ENCODE measurements around the gene PPT1. TPM values are rescaled to one million over a fixed set of nuclear protein-coding genes. Genes with fewer than 3 reads are reported as not detected.

The PPT1 gene
- total and polyA plus RNA-seq, 2 of the 13 experiments (the other 11 are each of a cell fraction or from before 2014, with no cell fraction given) = 129 TPM

DNA sequence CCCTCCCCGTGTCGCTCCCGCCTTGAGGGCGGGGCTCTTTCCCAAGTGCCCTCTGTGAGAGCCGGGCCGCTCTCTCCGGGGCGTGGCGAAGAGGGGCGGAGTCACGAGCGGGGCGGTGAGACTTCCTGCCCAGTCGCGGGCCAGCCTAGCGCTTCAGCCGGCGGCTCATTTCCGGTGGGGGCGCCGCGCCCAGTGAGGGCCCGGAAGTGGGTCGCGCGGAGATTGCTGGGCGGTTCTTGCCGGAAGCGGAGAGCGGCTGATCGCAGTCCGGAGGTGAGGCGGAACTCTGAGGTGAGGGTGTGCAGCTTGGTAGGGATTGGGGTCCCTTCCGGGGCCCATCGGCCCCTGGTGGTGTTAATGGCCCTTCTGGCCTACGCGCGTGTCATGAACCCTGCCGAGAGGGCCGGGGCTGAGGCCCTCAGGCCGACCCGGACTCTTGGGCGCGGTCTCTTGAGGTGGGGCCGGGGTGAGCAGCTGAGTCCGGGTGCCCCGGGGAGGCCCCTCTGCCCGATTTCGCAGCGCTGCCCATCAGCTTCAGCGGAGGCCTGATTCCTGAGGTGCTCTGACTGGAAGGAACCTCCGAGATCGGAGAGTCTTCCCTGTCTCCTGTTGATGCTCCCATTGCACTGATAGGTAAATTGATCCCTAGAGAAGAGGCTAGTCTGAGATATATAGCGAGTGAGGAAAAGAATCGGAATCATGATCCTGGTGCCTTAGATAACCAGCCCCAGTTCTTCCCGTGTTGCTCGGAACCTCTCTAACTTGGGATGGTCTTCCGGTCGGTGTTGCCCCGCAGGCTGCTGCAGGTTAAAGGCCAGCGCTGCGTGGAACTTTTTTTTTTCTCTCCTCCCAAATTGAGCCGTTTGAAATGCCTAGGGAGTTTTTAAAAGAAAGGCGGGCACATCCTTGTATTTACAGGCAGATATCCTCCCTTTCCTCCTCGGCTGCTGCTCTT, 56.3 kb downstream of the PPT1 start, which contains the start of gene CAP1 (continued):
- TF ChIP-seq AKAP8 (CRISPR knock-in tag; IDR thresholded peaks at IDR 0.05) (no peak), HNRNPK (IDR thresholded peaks at IDR 0.05; ENCODE audit: low read depth, low read length, poor library complexity, severe bottlenecking) (no peak), ERF (CRISPR knock-in tag; IDR thresholded peaks at IDR 0.05) (peak; percentile 70), ZNF343 (CRISPR knock-in tag; IDR thresholded peaks at IDR 0.05) (peak; percentile 64), ZMAT3 (CRISPR knock-in tag; conservative IDR thresholded peaks at IDR 0.05) (no peak), JUN (CRISPR knock-in tag; IDR thresholded peaks at IDR 0.05) (0 out of 2 replicates have a peak, but pooled peaks have one; percentile 14), MTA3 (CRISPR knock-in tag; IDR thresholded peaks at IDR 0.05) (no peak), SMARCC2 (IDR thresholded peaks at IDR 0.05) (no peak), ISX (CRISPR knock-in tag; conservative IDR thresholded peaks at IDR 0.05) (no peak), CREBL2 (CRISPR knock-in tag; IDR thresholded peaks at IDR 0.05; ENCODE audit: borderline replicate concordance) (no peak), ZNF549 (CRISPR knock-in tag; IDR thresholded peaks at IDR 0.05) (no peak; the same call in 1 of the 2 replicates), NR2F6 (IDR thresholded peaks at IDR 0.05) (peak; percentile 46), NR2F6 (CRISPR knock-in tag; IDR thresholded peaks at IDR 0.05) (no peak), MBD4 (IDR thresholded peaks at IDR 0.05; ENCODE audit: borderline replicate concordance, low read length) (no peak), FOXO1 (CRISPR knock-in tag; IDR thresholded peaks at IDR 0.05) (no peak), KDM4B (CRISPR knock-in tag; IDR thresholded peaks at IDR 0.05) (0 out of 2 replicates have a peak, but pooled peaks have one; percentile 16), ZNF841 (CRISPR knock-in tag; IDR thresholded peaks at IDR 0.05; ENCODE audit: borderline replicate concordance) (no peak), ZNF337 (CRISPR knock-in tag; IDR thresholded peaks at IDR 0.05; ENCODE audit: borderline replicate concordance, low read depth) (no peak), ZNF546 (CRISPR knock-in tag; conservative IDR thresholded peaks at IDR 0.05) (no peak), ZNF83 (CRISPR knock-in tag; IDR thresholded peaks at IDR 0.05; ENCODE audit: borderline replicate concordance) (0 out of 2 replicates have a peak, but pooled peaks have one; percentile 55), GATA4 (IDR thresholded peaks at IDR 0.05; ENCODE audit: borderline replicate concordance, low read depth) (no peak), KDM3A (CRISPR knock-in tag; IDR thresholded peaks at IDR 0.05; ENCODE audit: low read depth) (no peak), ZNF441 (CRISPR knock-in tag; IDR thresholded peaks at IDR 0.05; ENCODE audit: borderline replicate concordance) (no peak), NAIF1 (CRISPR knock-in tag; IDR thresholded peaks at IDR 0.05; ENCODE audit: borderline replicate concordance) (no peak)
- TF ChIP-seq, protein P1, sequence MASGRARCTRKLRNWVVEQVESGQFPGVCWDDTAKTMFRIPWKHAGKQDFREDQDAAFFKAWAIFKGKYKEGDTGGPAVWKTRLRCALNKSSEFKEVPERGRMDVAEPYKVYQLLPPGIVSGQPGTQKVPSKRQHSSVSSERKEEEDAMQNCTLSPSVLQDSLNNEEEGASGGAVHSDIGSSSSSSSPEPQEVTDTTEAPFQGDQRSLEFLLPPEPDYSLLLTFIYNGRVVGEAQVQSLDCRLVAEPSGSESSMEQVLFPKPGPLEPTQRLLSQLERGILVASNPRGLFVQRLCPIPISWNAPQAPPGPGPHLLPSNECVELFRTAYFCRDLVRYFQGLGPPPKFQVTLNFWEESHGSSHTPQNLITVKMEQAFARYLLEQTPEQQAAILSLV (CRISPR knock-in tag; IDR thresholded peaks at IDR 0.05; ENCODE audit: borderline replicate concordance) = no peak; the same call in none of the 2 replicates
- TF ChIP-seq, protein P2, sequence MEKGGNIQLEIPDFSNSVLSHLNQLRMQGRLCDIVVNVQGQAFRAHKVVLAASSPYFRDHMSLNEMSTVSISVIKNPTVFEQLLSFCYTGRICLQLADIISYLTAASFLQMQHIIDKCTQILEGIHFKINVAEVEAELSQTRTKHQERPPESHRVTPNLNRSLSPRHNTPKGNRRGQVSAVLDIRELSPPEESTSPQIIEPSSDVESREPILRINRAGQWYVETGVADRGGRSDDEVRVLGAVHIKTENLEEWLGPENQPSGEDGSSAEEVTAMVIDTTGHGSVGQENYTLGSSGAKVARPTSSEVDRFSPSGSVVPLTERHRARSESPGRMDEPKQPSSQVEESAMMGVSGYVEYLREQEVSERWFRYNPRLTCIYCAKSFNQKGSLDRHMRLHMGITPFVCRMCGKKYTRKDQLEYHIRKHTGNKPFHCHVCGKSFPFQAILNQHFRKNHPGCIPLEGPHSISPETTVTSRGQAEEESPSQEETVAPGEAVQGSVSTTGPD (CRISPR knock-in tag; IDR thresholded peaks at IDR 0.05) = peak; percentile 50; the same call in 1 of the 2 replicates
- TF ChIP-seq, protein P3, sequence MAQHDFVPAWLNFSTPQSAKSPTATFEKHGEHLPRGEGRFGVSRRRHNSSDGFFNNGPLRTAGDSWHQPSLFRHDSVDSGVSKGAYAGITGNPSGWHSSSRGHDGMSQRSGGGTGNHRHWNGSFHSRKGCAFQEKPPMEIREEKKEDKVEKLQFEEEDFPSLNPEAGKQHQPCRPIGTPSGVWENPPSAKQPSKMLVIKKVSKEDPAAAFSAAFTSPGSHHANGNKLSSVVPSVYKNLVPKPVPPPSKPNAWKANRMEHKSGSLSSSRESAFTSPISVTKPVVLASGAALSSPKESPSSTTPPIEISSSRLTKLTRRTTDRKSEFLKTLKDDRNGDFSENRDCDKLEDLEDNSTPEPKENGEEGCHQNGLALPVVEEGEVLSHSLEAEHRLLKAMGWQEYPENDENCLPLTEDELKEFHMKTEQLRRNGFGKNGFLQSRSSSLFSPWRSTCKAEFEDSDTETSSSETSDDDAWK (CRISPR knock-in tag; IDR thresholded peaks at IDR 0.05) = no peak
